Breast epithelium (tissue), 4 donors: ENCODE data around the gene AQP5. TPM values are rescaled to one million over a fixed set of nuclear protein-coding genes. Genes with fewer than 3 reads are reported as not detected.

ENCODE experiments used
- DNase-seq, 2 donors: peaks; one replicate each; pipeline ENCODE4 v3.0.0-alpha.2; 2019; ENCODE audit warnings: low spot score in 2 of 2
- H3K27ac ChIP-seq, 2 donors: fragments of 200-600 bp; sonication (generic) in 1 of 2; one replicate each; pipeline ENCODE4 v1.5.1; 2016 to 2019; ENCODE audit warnings: mild to moderate bottlenecking in 1 of 2
- H3K27me3 ChIP-seq, 2 donors: fragments of 200-600 bp; sonication (generic) in 1 of 2; one replicate each; pipeline versions ENCODE4 v1.5.1 to v1.6.0; 2017 to 2019; ENCODE audit warnings: control low read depth in 1 of 2, mild to moderate bottlenecking in 1 of 2
- H3K36me3 ChIP-seq: fragments of 200-600 bp; one replicate; pipeline ENCODE4 v1.5.1; 2019
- H3K4me1 ChIP-seq, 2 donors: fragments of 200-600 bp; sonication (generic); one replicate each; pipeline ENCODE4 v1.5.1; 2016 to 2019; ENCODE audit warnings: control low read depth in 1 of 2
- H3K4me3 ChIP-seq, 3 donors: fragments of 200-600 bp; sonication (generic); 1 replicate in 2 of 3; 2 replicates in 1 of 3; pipeline ENCODE4 v1.5.1; 2016 to 2019; ENCODE audit warnings: mild to moderate bottlenecking in 3 of 3, moderate library complexity in 2 of 3
- H3K9me3 ChIP-seq, 2 donors: fragments of 200-600 bp; sonication (generic) in 1 of 2; one replicate each; pipeline ENCODE4 v1.5.1; 2016 to 2019; ENCODE audit warnings: control low read depth in 1 of 2
- POLR2A ChIP-seq: fragments of 450-650 bp; IDR thresholded peaks from one replicate; pipeline ENCODE4 v1.6.1; 2016; ENCODE audit warnings: antibody characterized with exemption, mild to moderate bottlenecking, moderate library complexity
- POLR2AphosphoS5 ChIP-seq, 3 donors: sonication (generic); formaldehyde crosslinking; IDR thresholded peaks; one replicate each; pipeline ENCODE4 v1.6.1; 2017; ENCODE audit warnings: antibody characterized with exemption in 3 of 3
- intact Hi-C: fragments of 100-400 bp; cut with DNase I; formaldehyde crosslinking; loops from one replicate; pipeline ENCODE4 v1.15.1; 2023; ENCODE audit warnings: low total_unique reads
- total RNA-seq, 3 donors: library from RNA; depleted of rRNA; stranded (reverse); fragments of >200 nt; gene quantifications; one replicate each; pipeline ENCODE4 v1.1.0, GENCODE V29; 2016
- TF ChIP-seq, protein P1 (sequence below), 3 donors: fragments of 450-650 bp; IDR thresholded peaks; one replicate each; pipeline ENCODE4 v1.5.1; 2016 to 2017; ENCODE audit warnings: antibody characterized with exemption in 3 of 3, mild to moderate bottlenecking in 3 of 3, moderate library complexity in 3 of 3

Gene AQP5
- total RNA-seq, 3 donors from 2014 or later = 3.1 to 4.6 TPM; not detected in 1

DNA sequence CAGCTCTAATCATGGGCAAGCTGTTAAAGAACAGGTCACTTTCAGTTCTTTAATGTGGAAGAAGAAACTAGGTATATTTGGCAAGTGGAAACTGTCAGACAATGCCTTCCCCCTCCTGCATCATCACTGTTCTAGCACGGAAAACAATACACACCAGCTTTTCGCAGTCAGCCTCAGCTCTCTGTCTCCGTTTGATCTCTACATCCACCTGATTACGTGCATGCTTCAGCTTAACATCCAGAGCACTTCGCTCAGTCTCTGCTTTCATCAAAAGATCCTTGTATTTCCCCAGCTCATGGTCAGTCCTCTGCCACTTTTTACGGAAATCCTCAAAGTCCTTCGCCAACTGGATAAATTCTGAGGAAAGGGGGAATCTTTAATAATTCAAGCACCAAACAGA, 44.6 kb downstream of the AQP5 start:
- TF ChIP-seq, protein P1, sequence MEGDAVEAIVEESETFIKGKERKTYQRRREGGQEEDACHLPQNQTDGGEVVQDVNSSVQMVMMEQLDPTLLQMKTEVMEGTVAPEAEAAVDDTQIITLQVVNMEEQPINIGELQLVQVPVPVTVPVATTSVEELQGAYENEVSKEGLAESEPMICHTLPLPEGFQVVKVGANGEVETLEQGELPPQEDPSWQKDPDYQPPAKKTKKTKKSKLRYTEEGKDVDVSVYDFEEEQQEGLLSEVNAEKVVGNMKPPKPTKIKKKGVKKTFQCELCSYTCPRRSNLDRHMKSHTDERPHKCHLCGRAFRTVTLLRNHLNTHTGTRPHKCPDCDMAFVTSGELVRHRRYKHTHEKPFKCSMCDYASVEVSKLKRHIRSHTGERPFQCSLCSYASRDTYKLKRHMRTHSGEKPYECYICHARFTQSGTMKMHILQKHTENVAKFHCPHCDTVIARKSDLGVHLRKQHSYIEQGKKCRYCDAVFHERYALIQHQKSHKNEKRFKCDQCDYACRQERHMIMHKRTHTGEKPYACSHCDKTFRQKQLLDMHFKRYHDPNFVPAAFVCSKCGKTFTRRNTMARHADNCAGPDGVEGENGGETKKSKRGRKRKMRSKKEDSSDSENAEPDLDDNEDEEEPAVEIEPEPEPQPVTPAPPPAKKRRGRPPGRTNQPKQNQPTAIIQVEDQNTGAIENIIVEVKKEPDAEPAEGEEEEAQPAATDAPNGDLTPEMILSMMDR (IDR thresholded peaks at IDR 0.05) = no peak
- TF ChIP-seq POLR2A = no peak
- TF ChIP-seq POLR2AphosphoS5 (IDR thresholded peaks at IDR 0.05) = no peak
- Histone ChIP-seq H3K9me3 (no peaks in the 10 kb centered on the region), H3K4me1 (no peaks in the 10 kb centered on the region), H3K4me3 (no peak overlapping the region), H3K27ac (no peak overlapping the region), H3K36me3 (no peaks in the 10 kb centered on the region), H3K27me3 (no peaks in the 10 kb centered on the region)
- intact Hi-C loops = no loop called here
- no peak for DNase-seq

DNA sequence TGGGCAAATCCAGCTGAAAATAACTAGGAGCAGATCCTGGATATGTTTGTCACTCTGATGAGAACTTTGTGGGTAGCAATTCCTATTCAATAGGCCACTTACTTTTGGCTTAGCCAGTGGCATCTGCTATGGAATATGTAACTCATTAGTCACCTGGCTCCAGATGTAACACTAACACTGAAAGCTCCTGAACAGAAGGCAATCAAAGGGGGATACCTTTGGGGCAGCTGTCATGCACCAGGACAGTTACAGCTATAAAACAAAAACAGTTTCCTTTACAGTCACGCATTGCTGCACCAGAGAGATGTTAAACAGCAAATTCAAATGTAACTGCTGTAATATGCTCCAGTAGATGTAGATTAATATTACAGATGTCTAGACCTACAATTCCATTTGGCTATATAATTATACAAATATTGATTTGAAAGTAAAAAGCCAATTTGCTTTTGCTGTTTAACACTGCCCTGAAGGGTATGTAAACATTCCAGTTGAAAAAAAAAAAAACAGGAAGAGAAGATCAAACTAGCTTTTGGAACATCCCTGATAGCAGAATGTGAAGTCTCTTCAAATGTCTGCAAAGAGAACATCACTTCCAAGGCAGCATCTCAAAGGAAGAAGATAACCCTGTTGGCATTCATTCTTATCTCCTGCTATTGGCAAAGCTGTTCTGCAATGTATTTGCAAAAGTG, 45.2 kb downstream of the AQP5 start:
- no peak overlapping the region for H3K4me3 ChIP-seq
- H3K9me3 ChIP-seq = no peaks in the 10 kb centered on the region
- no peaks in the 10 kb centered on the region for H3K36me3 ChIP-seq
- no peak overlapping the region for H3K27ac ChIP-seq
- no peaks in the 10 kb centered on the region for H3K27me3 ChIP-seq
- no peak for DNase-seq
- TF ChIP-seq POLR2A = no peak
- TF ChIP-seq POLR2AphosphoS5 (IDR thresholded peaks at IDR 0.05) = no peak
- TF ChIP-seq, protein P1 (IDR thresholded peaks at IDR 0.05) = no peak
- intact Hi-C loops = no loop called here
- H3K4me1 ChIP-seq = no peaks in the 10 kb centered on the region

DNA sequence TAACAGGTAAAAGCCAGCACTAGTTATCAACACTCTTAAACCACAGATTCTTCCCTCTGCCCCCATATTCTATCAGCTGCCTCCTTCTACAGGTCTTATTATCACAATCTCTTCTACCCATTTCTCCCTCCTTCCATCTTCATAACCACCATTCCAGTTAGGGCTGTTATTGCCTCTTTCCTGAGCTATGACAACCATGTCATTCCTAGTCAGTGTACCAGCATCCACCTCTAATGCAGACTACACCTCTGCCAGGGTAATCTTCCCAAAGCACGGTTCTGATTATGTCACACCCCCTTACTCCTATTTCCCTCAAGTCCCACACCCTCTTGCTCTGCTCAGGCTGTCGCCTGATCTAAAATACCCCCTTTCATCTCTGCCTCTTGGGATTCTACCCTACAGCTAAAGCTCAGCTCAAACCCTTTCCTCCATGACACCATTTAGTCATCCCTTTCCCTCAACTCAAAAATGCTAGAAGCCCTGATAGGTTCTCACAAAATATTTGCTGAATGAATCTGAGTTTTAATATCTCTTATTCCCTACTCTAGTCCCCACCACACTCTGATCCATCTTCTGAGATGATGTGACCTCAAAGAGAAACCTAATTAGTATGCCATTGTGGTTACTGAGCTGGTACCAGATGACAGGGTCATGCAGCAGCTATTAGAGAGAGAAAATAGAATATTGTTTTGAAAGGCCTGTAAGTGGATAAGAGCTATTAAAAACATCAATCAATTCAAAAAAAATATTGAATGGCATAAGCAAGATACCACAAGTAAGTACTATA, 51.9 kb downstream of the AQP5 start:
- Histone ChIP-seq H3K36me3 (no peaks in the 10 kb centered on the region), H3K27me3 (no peaks in the 10 kb centered on the region), H3K4me1 (no peaks in the 10 kb centered on the region), H3K9me3 (no peaks in the 10 kb centered on the region), H3K27ac (no peak overlapping the region), H3K4me3 (no peak overlapping the region)
- TF ChIP-seq, protein P1 (IDR thresholded peaks at IDR 0.05) = no peak
- intact Hi-C loops = no loop called here
- DNase-seq = no peak

GRCh38 chr12:50014342-50014741, 52.7 kb downstream of the AQP5 start:
- no peak for DNase-seq
- TF ChIP-seq POLR2AphosphoS5 (IDR thresholded peaks at IDR 0.05) = no peak
- TF ChIP-seq, protein P1 (IDR thresholded peaks at IDR 0.05) = no peak
- no peak for TF ChIP-seq POLR2A
- H3K9me3 ChIP-seq = no peaks in the 10 kb centered on the region
- intact Hi-C loops = no loop called here
- no peaks in the 10 kb centered on the region for H3K4me1 ChIP-seq
- H3K27ac ChIP-seq = no peak overlapping the region
- H3K27me3 ChIP-seq = no peaks in the 10 kb centered on the region
- no peaks in the 10 kb centered on the region for H3K36me3 ChIP-seq
- H3K4me3 ChIP-seq = no peak overlapping the region

Other genes with a start within 250 kb of the AQP5 start
- 100 to 1,000 TPM; 364 to 620 (median 409) TPM for gene TMBIM6, start 220.3 kb upstream of the AQP5 start, total RNA-seq
- 10 to 100 TPM; 11.4 to 15.8 (median 12.1) TPM for gene NCKAP5L, start 133.5 kb upstream of the AQP5 start, total RNA-seq
- gene BCDIN3D, start 118.8 kb upstream of the AQP5 start, total RNA-seq = 1 to 10 TPM; 2.2 to 6.0 (median 3.9) TPM
- gene FAIM2, start 58.0 kb upstream of the AQP5 start, total RNA-seq = 1 to 10 TPM in 2 of 3 donors, under 1 TPM in 1; 0.64 to 1.9 (median 1.3) TPM
- gene AQP2, start 11.1 kb upstream of the AQP5 start, total RNA-seq = not detected
- gene AQP6, start 11.1 kb downstream of the AQP5 start, total RNA-seq = under 1 TPM in 1 of 3 donors, not detected in 2; 0.16 TPM
- gene RACGAP1, start 63.6 kb downstream of the AQP5 start, total RNA-seq = 10 to 100 TPM in 2 of 3 donors, 1 to 10 TPM in 1; 7.5 to 33.9 (median 11.1) TPM
- gene ASIC1, start 95.7 kb downstream of the AQP5 start, total RNA-seq = under 1 TPM; 0.80 to 0.98 (median 0.88) TPM
- 10 to 100 TPM; 50.6 to 56.7 (median 51.5) TPM for gene SMARCD1, start 123.5 kb downstream of the AQP5 start, total RNA-seq
- 1,000 to 10,000 TPM in 1 of 3 donors, 100 to 1,000 TPM in 2; 235 to 4,731 (median 280) TPM for gene GPD1, start 142.1 kb downstream of the AQP5 start, total RNA-seq
- gene COX14, start 150.4 kb downstream of the AQP5 start, total RNA-seq = 100 to 1,000 TPM in 1 of 3 donors, 10 to 100 TPM in 2; 66.7 to 139 (median 95.4) TPM
- 10 to 100 TPM; 25.0 to 40.1 (median 32.4) TPM for gene CERS5, start 205.5 kb downstream of the AQP5 start, total RNA-seq